ENCODE data around the gene SYNJ2.

Gene SYNJ2

DNA sequence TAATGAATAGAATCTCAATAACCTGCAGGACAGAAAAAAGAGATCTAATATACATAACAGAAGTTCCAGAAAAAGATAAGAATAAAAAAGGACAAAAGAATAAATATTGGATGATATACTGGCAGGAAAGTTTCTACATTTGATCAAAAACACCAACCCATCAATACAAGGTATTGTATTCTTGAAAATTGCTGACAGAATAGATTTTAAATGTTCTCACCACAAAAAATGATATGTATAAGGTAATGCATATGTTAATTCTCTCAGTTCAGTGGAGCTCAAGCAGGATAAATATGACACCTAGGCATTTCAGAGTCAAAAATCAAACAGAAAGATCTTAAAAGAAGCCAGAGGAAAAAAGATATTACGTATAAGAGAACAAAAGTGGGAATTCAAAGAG, 142.6 kb downstream of the SYNJ2 start:
- DNase-seq (ENCODE audit: low spot score) = no peak

DNA sequence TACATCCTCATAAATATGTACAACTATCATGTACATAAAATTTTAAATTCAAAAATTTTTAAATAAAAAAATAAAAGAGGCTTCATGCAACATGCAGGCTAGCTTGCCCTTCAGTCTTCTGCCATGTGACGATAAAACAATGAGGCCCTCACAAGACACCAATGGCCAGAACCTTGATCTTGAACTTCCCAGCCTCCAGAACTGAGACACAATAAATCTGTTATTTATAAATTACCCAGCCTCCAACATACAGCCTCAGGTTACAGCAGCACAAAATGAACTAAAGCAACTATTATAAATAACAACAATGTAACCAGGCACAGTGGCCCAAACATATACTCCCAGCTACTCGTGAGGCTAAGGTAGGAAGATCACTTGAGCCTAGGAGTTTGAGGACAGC, 143.6 kb downstream of the SYNJ2 start:
- DNase-seq (ENCODE audit: low spot score) = no peak

DNA sequence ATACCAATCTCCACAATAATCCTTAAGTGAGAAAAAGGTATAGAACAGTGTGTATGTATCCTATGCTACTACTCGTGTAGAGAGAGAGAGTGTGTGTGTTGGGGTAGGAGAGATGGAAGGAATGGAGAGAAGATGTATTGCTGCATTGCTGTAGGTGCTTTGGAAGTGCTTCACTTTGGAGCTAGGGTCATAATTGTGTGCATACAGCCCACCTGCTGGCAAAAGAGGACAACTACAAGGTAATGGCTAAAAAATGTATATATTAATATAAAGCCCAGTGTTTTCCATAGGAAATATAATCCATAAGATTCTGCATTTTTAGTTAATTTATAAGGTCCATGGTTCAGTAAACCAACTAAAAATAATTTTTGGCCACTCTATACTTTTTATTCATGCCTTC, 150.3 kb downstream of the SYNJ2 start:
- peak; percentile 64 for DNase-seq (ENCODE audit: low spot score)

DNA sequence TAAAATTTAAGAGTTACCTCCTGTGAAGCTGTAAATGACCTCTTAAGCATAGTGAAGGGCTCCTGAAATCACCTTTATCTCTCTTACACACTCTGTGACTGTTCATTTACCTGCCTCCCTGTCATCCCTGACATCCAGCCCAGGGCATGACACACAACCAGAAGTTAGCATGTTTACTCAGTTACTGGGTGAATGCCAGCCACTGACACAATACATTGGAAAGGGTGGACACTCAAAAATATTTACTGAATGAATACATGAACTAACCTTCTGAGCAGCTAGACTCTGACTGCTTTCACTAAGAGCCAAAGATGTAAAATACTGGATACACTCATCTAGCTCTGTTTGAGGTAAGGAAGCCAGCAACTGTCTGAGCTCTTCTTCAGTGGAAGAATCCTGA, 161.1 kb downstream of the SYNJ2 start:
- DNase-seq (ENCODE audit: low spot score) = no peak

DNA sequence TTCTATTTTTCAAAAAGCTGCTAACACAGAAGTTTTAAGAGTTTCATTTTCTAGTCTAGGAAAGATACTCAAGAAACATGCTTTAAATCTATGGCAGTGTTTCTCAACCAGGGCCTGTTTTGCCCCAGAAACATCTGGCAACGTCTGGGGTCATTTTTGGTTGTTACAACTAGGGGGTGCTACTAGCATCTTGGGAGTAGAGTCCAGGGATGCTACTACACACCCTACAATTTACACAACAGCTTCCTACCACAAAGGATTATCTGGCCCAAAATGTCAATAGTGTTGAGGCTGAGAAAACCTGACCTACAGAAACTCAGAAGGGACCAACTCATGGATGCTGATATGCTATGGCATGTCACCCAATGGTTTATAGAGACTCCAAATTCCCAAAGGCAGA, 162.0 kb downstream of the SYNJ2 start:
- no peak for DNase-seq (ENCODE audit: low spot score)

Small RNAs within 50 kb of the gene (small RNA-seq; reads per million reads assigned to genes)
- 0 reads per million in 2 experiments for gene RNU6-786P

Data from SK-N-DZ (cell line).